ENCODE data around the gene RBM22. TPM values are rescaled to one million over a fixed set of nuclear protein-coding genes. Genes with fewer than 3 reads are reported as not detected.

RBM22 gene
- total and polyA plus RNA-seq, 7 experiments from 2014 or later = 60.5 to 103 (median 93.1) TPM

DNA sequence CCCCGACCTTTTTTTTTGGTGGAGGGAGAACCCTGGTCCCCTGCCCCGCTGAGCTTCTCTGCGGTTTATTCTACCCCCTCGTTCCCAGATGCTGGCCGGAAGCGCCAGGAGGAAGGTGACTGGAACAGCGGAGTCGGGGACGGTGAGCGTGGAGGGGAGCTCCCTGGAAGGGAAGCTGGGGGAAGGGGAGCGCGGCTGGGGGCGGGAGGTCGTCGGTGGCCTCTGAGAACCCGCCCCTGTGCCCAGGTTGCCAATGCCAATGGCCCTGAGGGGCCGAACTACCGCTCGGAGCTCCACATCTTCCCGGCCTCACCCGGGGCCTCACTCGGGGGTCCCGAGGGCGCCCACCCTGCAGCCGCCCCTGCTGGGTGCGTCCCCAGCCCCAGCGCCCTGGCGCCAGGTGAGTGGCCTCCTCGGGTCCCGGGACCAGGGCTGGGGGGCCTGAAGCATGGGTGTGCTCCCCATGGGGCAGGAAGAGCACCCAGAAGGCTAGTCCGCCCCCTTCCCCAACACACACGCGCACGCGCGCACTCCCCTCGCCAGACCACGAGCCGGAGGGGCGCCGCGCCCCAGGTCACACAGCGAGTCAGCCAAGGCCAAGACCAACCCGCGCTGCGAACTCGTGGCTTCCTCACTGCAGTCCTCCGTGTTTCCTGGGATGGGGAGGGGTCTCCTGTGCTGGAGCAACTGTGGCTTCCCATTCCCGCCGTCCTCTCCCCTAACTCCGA, 29.2 kb downstream of the RBM22 start:
- no peak overlapping the region for H3K27ac ChIP-seq (ENCODE audit: low read depth, low read length)
- ATAC-seq = peak; percentile 56
- peaks cover 2 to 9% of the 10 kb centered on the region in 2 donors for H3K4me1 ChIP-seq (ENCODE audit: control insufficient read depth in 2 of 2, insufficient read depth in 2 of 2, low read length in 2 of 2)
- peaks cover 0 to 16% (median 11%) of the 10 kb centered on the region in 7 donors for H3K4me1 Mint-ChIP-seq
- POLR2A ChIA-PET = interaction anchor here (1.3 kb wide), 1 partner anchor 107 kb away, joined by 3 read pairs; the partner anchor contains the start of gene SMIM3
- peak in 3 of 9 donors; percentile 12 to 19 (median 18) for DNase-seq
- H3K36me3 ChIP-seq (ENCODE audit: control insufficient read depth in 2 of 3, insufficient read depth in 3 of 3, low read length in 3 of 3) = no peaks in the 10 kb centered on the region
- H3K4me3 ChIP-seq (ENCODE audit: low read length) = peak overlapping the region; percentile 56
- intact Hi-C loops (cut with micrococcal nuclease) = loop anchor here in 1 of 2 donors (2.0 kb wide), 1 partner anchor 29 kb away; the partner anchor contains the start of gene RBM22
- CTCF ChIA-PET = interaction anchor here (0.7 to 1.0 kb wide), 2 partner anchors 29 to 110 kb away, joined by 3 read pairs; partner anchors contain the start of gene RBM22
- no peaks in the 10 kb centered on the region for H3K9me3 ChIP-seq (ENCODE audit: control insufficient read depth in 2 of 3, low read length in 3 of 3)
- H3K27me3 Mint-ChIP-seq = peaks cover 9 to 28% (median 17%) of the 10 kb centered on the region in 5 donors
- peaks cover 4 to 7% of the 10 kb centered on the region in 2 donors for H3K27me3 ChIP-seq (ENCODE audit: control insufficient read depth in 2 of 2, insufficient read depth in 2 of 2, low read length in 2 of 2)
- H3K4me3 Mint-ChIP-seq = peak overlapping the region; percentile 81 to 88 (median 84)
- H3K36me3 Mint-ChIP-seq = no peaks in the 10 kb centered on the region
- H3K9me3 Mint-ChIP-seq = no peaks in the 10 kb centered on the region
- H3K27ac Mint-ChIP-seq = no peak overlapping the region

DNA sequence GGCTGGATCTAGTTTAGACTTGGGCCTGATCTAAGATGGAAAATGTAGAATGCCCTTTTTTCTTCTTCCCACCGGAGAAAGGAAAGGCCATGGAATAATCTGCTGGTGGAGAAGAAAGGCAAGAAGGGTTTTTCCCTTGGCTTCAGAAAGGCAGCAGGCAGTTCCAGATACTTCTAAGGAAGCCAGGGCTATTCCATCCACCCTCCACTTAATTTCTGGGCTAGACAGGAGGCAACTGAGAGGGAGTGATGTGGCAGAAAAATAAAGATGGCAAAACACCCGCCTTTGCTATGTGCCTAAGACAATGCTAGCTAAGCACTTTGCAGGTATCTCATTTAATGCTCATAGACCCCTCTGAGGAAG, 29.9 kb downstream of the RBM22 start:
- Histone ChIP-seq H3K36me3 (ENCODE audit: control insufficient read depth in 2 of 3, insufficient read depth in 3 of 3, low read length in 3 of 3) (no peaks in the 10 kb centered on the region), H3K27me3 (ENCODE audit: control insufficient read depth in 2 of 2, insufficient read depth in 2 of 2, low read length in 2 of 2) (peaks cover 4 to 7% of the 10 kb centered on the region in 2 donors), H3K27ac (ENCODE audit: low read depth, low read length) (no peak overlapping the region), H3K4me3 (ENCODE audit: low read length) (no peak overlapping the region), H3K9me3 (ENCODE audit: control insufficient read depth in 2 of 3, low read length in 3 of 3) (no peaks in the 10 kb centered on the region), H3K4me1 (ENCODE audit: control insufficient read depth in 2 of 2, insufficient read depth in 2 of 2, low read length in 2 of 2) (peaks cover 2 to 9% of the 10 kb centered on the region in 2 donors)
- Mint-ChIP-seq H3K27ac (no peak overlapping the region), H3K4me1 (peaks cover 0 to 16% (median 11%) of the 10 kb centered on the region in 7 donors), H3K4me3 (peak overlapping the region; percentile 54 to 83 (median 70)), H3K9me3 (no peaks in the 10 kb centered on the region), H3K27me3 (peaks cover 9 to 28% (median 17%) of the 10 kb centered on the region in 5 donors), H3K36me3 (no peaks in the 10 kb centered on the region)
- CTCF ChIA-PET = no interaction called here
- ATAC-seq (no peak), DNase-seq (no peak)
- intact Hi-C loops (cut with micrococcal nuclease) = no loop called here
- POLR2A ChIA-PET = interaction anchor here (1.3 kb wide), 1 partner anchor 107 kb away, joined by 3 read pairs; the partner anchor contains the start of gene SMIM3

DNA sequence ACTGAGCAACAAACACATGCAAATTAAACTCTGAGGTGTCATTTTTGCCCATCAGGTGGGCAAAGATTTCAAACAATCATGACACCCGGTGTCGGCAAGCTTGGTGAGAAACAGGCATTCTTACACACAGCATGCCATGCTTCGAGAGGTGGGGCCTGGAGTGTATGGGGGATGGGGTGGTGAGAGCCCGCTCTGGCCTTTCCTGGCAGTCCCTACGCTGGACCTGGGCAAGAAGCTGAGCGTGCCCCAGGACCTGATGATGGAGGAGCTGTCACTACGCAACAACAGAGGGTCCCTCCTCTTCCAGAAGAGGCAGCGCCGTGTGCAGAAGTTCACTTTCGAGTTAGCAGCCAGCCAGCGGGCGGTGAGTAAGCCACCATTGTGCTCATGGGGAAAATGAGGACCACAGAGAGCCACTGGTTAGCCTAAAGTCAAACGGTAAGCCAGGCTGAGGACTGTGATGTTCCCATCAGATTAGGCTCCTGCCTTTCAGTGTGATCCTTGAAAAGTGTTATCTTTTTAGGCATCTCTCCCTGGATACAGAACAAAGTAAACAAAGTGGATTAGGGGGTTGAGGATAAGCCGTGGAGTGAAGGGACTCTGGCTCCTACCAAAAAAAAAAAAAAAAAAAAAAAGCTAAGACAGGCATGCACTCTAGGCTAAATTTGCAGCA, 30.5 kb downstream of the RBM22 start:
- Histone ChIP-seq H3K4me1 (ENCODE audit: control insufficient read depth in 2 of 2, insufficient read depth in 2 of 2, low read length in 2 of 2) (peaks cover 2 to 9% of the 10 kb centered on the region in 2 donors), H3K27ac (ENCODE audit: low read depth, low read length) (no peak overlapping the region), H3K27me3 (ENCODE audit: control insufficient read depth in 2 of 2, insufficient read depth in 2 of 2, low read length in 2 of 2) (peaks cover 4 to 7% of the 10 kb centered on the region in 2 donors), H3K36me3 (ENCODE audit: control insufficient read depth in 2 of 3, insufficient read depth in 3 of 3, low read length in 3 of 3) (no peaks in the 10 kb centered on the region), H3K9me3 (ENCODE audit: control insufficient read depth in 2 of 3, low read length in 3 of 3) (no peaks in the 10 kb centered on the region), H3K4me3 (ENCODE audit: low read length) (no peak overlapping the region)
- no peak for ATAC-seq
- peak overlapping the region in 1 of 9 donors; percentile 13 for H3K27ac Mint-ChIP-seq
- no peak for DNase-seq
- H3K4me3 Mint-ChIP-seq = peak overlapping the region; percentile 3 to 83 (median 70)
- H3K36me3 Mint-ChIP-seq = no peaks in the 10 kb centered on the region
- H3K9me3 Mint-ChIP-seq = no peaks in the 10 kb centered on the region
- intact Hi-C loops (cut with micrococcal nuclease) = no loop called here
- CTCF ChIA-PET = no interaction called here
- H3K27me3 Mint-ChIP-seq = peaks cover 9 to 28% (median 17%) of the 10 kb centered on the region in 5 donors
- H3K4me1 Mint-ChIP-seq = peaks cover 0 to 16% (median 11%) of the 10 kb centered on the region in 7 donors
- POLR2A ChIA-PET = no interaction called here

DNA sequence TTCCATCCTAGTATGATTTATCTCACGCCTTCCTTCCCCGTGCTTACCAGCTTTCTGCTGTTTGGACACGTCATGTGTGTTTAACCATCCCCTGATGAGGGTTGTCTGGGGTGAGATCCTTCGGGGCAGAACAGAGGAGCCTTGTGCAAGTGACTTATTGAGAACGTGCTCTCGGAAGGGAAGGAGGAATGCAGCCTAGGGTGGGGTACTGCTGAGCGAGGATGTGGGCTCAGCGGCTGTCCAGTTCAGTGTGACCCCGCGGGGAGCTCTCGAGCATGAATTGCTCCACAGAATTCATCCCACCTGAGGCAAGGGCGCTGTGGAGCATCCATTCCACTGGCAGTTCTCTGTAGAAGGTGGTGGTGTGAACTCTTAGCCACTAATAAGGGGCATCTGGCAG, 35.8 kb downstream of the RBM22 start:
- Histone ChIP-seq H3K4me1 (ENCODE audit: control insufficient read depth in 2 of 2, insufficient read depth in 2 of 2, low read length in 2 of 2) (no peaks in the 10 kb centered on the region), H3K9me3 (ENCODE audit: control insufficient read depth in 2 of 3, low read length in 3 of 3) (no peaks in the 10 kb centered on the region), H3K27me3 (ENCODE audit: control insufficient read depth in 2 of 2, insufficient read depth in 2 of 2, low read length in 2 of 2) (peaks cover 0 to 4% of the 10 kb centered on the region in 2 donors), H3K4me3 (ENCODE audit: low read length) (no peak overlapping the region), H3K36me3 (ENCODE audit: control insufficient read depth in 2 of 3, insufficient read depth in 3 of 3, low read length in 3 of 3) (no peaks in the 10 kb centered on the region), H3K27ac (ENCODE audit: low read depth, low read length) (no peak overlapping the region)
- CTCF ChIA-PET = no interaction called here
- Mint-ChIP-seq H3K4me1 (no peaks in the 10 kb centered on the region), H3K27ac (no peak overlapping the region), H3K4me3 (no peak overlapping the region), H3K27me3 (peaks cover 3 to 16% (median 6%) of the 10 kb centered on the region in 5 donors), H3K36me3 (no peaks in the 10 kb centered on the region), H3K9me3 (no peaks in the 10 kb centered on the region)
- DNase-seq (no peak), ATAC-seq (no peak)
- intact Hi-C loops (cut with micrococcal nuclease) = no loop called here
- POLR2A ChIA-PET = no interaction called here

DNA sequence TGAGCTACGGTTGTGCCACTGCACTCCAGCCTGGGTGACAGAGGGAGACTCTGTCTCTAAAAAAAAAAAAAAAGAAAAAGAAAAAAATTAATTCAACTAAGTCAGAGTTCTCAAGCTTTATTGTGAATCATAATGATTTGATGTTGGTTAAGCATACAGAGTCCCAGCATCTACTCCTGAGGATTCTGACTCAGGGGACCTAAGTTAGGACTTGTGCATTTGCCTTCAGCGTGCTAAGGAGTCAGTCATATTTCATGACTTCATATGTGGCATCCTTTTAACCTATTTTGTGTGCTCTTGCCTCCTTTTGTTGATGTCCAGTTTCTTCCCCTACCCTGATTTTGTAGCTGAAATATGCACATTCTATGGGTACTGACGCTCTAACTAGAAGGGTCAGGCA, 36.9 kb downstream of the RBM22 start:
- Mint-ChIP-seq H3K27me3 (peaks cover 0 to 11% (median 4%) of the 10 kb centered on the region in 5 donors), H3K9me3 (no peaks in the 10 kb centered on the region), H3K4me3 (no peak overlapping the region), H3K36me3 (no peaks in the 10 kb centered on the region), H3K27ac (no peak overlapping the region), H3K4me1 (no peaks in the 10 kb centered on the region)
- ATAC-seq = no peak
- CTCF ChIA-PET = no interaction called here
- Histone ChIP-seq H3K27me3 (ENCODE audit: control insufficient read depth in 2 of 2, insufficient read depth in 2 of 2, low read length in 2 of 2) (no peaks in the 10 kb centered on the region), H3K4me3 (ENCODE audit: low read length) (no peak overlapping the region), H3K4me1 (ENCODE audit: control insufficient read depth in 2 of 2, insufficient read depth in 2 of 2, low read length in 2 of 2) (no peaks in the 10 kb centered on the region), H3K27ac (ENCODE audit: low read depth, low read length) (no peak overlapping the region), H3K36me3 (ENCODE audit: control insufficient read depth in 2 of 3, insufficient read depth in 3 of 3, low read length in 3 of 3) (no peaks in the 10 kb centered on the region), H3K9me3 (ENCODE audit: control insufficient read depth in 2 of 3, low read length in 3 of 3) (no peaks in the 10 kb centered on the region)
- intact Hi-C loops (cut with micrococcal nuclease) = no loop called here
- POLR2A ChIA-PET = no interaction called here
- DNase-seq = no peak

DNA sequence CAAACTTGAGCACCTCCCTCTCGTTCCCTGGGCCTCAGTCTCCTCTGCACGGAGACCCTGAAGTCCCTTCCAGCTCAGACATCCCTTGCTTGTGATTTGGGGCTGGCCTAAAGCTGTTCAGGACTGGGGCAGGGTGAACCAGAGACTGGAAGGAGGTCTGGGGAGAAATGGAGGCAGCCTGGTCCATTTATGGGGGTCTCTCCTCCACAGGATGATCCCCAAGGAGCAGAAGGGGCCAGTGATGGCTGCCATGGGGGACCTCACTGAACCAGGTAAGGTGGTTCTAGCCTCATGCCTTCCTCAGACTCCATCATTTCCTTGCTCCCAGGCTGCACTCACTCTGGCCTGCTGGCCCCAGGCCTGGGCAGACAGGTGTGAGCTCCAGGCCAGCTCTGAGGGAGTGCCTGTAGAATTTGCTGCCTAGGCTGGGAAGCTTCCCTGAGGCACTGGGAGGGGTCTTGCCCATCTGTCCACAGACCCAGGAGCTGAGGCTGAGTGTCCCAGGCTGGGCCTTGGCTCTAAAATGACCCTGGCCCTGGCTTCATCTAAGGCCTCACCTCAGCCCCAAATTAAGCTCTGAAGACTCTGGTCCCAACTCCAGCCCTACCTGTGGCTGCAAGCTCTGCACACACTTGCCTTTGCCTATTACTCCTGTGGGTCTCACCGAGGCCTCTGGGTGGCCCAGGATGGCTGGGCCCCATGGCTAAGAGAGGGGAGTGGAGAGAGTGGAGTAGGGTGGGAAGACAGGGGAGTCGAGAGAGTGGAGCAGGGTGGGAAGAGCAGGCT, 37.9 kb downstream of the RBM22 start:
- Mint-ChIP-seq H3K36me3 (no peaks in the 10 kb centered on the region), H3K4me1 (no peaks in the 10 kb centered on the region), H3K4me3 (no peak overlapping the region), H3K9me3 (no peaks in the 10 kb centered on the region), H3K27ac (peak overlapping the region in 1 of 9 donors; percentile 74), H3K27me3 (peaks cover 0 to 11% (median 4%) of the 10 kb centered on the region in 5 donors)
- H3K27me3 ChIP-seq (ENCODE audit: control insufficient read depth in 2 of 2, insufficient read depth in 2 of 2, low read length in 2 of 2) = no peaks in the 10 kb centered on the region
- no peaks in the 10 kb centered on the region for H3K36me3 ChIP-seq (ENCODE audit: control insufficient read depth in 2 of 3, insufficient read depth in 3 of 3, low read length in 3 of 3)
- ChIA-PET POLR2A (no interaction called here), CTCF (no interaction called here)
- DNase-seq = no peak
- no peak for ATAC-seq
- H3K9me3 ChIP-seq (ENCODE audit: control insufficient read depth in 2 of 3, low read length in 3 of 3) = no peaks in the 10 kb centered on the region
- H3K4me3 ChIP-seq (ENCODE audit: low read length) = no peak overlapping the region
- intact Hi-C loops (cut with micrococcal nuclease) = no loop called here
- no peak overlapping the region for H3K27ac ChIP-seq (ENCODE audit: low read depth, low read length)
- H3K4me1 ChIP-seq (ENCODE audit: control insufficient read depth in 2 of 2, insufficient read depth in 2 of 2, low read length in 2 of 2) = no peaks in the 10 kb centered on the region

All from naive thymus-derived CD4-positive, alpha-beta T cell (primary cell).